Posterior vena cava (tissue), 2 donors: ENCODE results near the gene DNAJC5G. TPM values are rescaled to one million over a fixed set of nuclear protein-coding genes. Genes with fewer than 3 reads are reported as not detected.
A peak's percentile ranks its signal among the peaks of the same experiment; 100 is the strongest.
"Not testable (repeated sequence)": the region's sequence is repeated elsewhere in the genome, so short reads cannot be mapped to it uniquely, and the experiment has no call there.

ENCODE experiments used
- DNase-seq: peaks from one replicate; pipeline ENCODE4 v3.0.0-alpha.2; 2020; ENCODE audit warnings: low spot score
- intact Hi-C, 2 donors: fragments of 100-400 bp; cut with DNase I; formaldehyde crosslinking; loops; one replicate each; pipeline versions ENCODE4 v1.14.1 to v1.14.2; 2022 to 2023
- total RNA-seq, 2 donors: library from RNA; stranded (reverse); fragmentation: NEBNext Ultra II Directional; extraction: Animal tissue kit (Norgen Biotek cat#: 25700); gene quantifications; one replicate each; pipeline ENCODE4 v1.2.1, GENCODE V29; 2021
- donor health status: DM: yes; HTN: yes; CAD: no.
- donor health status: DM: yes; HTN: yes; CAD: no.

DNAJC5G gene
- total RNA-seq, 2 donors from 2014 or later: 0.19 to 1.0 TPM

GRCh38 chr2:27303093-27304025, 28.1 kb downstream of the DNAJC5G start:
- intact Hi-C loops: no loop called here
- peak; percentile 70 for DNase-seq

- intact Hi-C loops: no loop called here
- peak; percentile 32 for DNase-seq
Measured at GRCh38 chr2:27304488-27305240, 29.4 kb downstream of the DNAJC5G start.

- intact Hi-C loops: no loop called here
- peak; percentile 62 for DNase-seq
Measured at GRCh38 chr2:27305516-27305915, 30.3 kb downstream of the DNAJC5G start.

GRCh38 chr2:27306136-27306535, 30.9 kb downstream of the DNAJC5G start:
- DNase-seq: peak; percentile 78
- intact Hi-C loops: no loop called here

- intact Hi-C loops: no loop called here
- peak; percentile 82 for DNase-seq
Measured at GRCh38 chr2:27306573-27307286, 31.5 kb downstream of the DNAJC5G start.

GRCh38 chr2:27307287-27307544, 32.0 kb downstream of the DNAJC5G start:
- peak; percentile 57 for DNase-seq
- intact Hi-C loops: no loop called here

- DNase-seq: peak; percentile 78
- intact Hi-C loops: no loop called here
Measured at GRCh38 chr2:27307545-27308358, 32.5 kb downstream of the DNAJC5G start.

GRCh38 chr2:27308359-27308881, 33.2 kb downstream of the DNAJC5G start, which contains the start of gene UCN:
Gene UCN (minus strand): TSS chr2:27308445. CDS start chr2:27307895, 550 bp downstream.
- peak; percentile 87 for DNase-seq
- intact Hi-C loops: no loop called here

GRCh38 chr2:27309651-27310050, 34.4 kb downstream of the DNAJC5G start:
- intact Hi-C loops: no loop called here
- DNase-seq: peak; percentile 0

- intact Hi-C loops: no loop called here
- DNase-seq: peak; percentile 23
Measured at GRCh38 chr2:27312152-27312551, 36.9 kb downstream of the DNAJC5G start.

- peak; percentile 20 for DNase-seq
- intact Hi-C loops: no loop called here
Measured at GRCh38 chr2:27313882-27314645, 38.8 kb downstream of the DNAJC5G start.

- intact Hi-C loops: no loop called here
- DNase-seq: no peak
Measured at GRCh38 chr2:27314709-27315108, 39.5 kb downstream of the DNAJC5G start.

- no peak for DNase-seq
- intact Hi-C loops: no loop called here
Measured at GRCh38 chr2:27315122-27315521, 39.9 kb downstream of the DNAJC5G start.

GRCh38 chr2:27316655-27317412, 41.6 kb downstream of the DNAJC5G start:
- intact Hi-C loops: no loop called here
- DNase-seq: no peak

GRCh38 chr2:27319839-27320238, 44.6 kb downstream of the DNAJC5G start:
- intact Hi-C loops, DNase-seq: not testable (repeated sequence)

GRCh38 chr2:27320958-27321543, 45.8 kb downstream of the DNAJC5G start:
- intact Hi-C loops: no loop called here
- DNase-seq: peak; percentile 90

- intact Hi-C loops: no loop called here
- DNase-seq: no peak
Measured at GRCh38 chr2:27322301-27322765, 47.1 kb downstream of the DNAJC5G start.
